Stimulated activated CD8-positive, alpha-beta memory T cell treated with anti-CD3 and anti-CD28 coated beads, Interleukin-4, amount 100 ng/mL, for 24 hours (primary cell): ENCODE measurements around the gene BTNL8.

ENCODE experiments used
- DNase-seq: peaks from one replicate; pipeline ENCODE4 v3.0.0-alpha.2; 2020; ENCODE audit warnings: low read depth

Gene BTNL8

GRCh38 chr5:180898621-180899246 is at the start of gene BTNL8:
TSS of gene BTNL8 (plus strand) at chr5:180899159. CDS start at chr5:180899311, 152 bp downstream.
- DNase-seq = no peak

GRCh38 chr5:180849827-180850226 is 49.1 kb upstream of the BTNL8 start:
- DNase-seq = no peak

- no peak for DNase-seq
These were observed 48.4 kb upstream of the BTNL8 start for GRCh38 chr5:180850434-180851078.

- no peak for DNase-seq
These were observed 46.5 kb upstream of the BTNL8 start for GRCh38 chr5:180852495-180852894.

GRCh38 chr5:180853121-180853847 is 45.7 kb upstream of the BTNL8 start:
- DNase-seq = no peak

DNA sequence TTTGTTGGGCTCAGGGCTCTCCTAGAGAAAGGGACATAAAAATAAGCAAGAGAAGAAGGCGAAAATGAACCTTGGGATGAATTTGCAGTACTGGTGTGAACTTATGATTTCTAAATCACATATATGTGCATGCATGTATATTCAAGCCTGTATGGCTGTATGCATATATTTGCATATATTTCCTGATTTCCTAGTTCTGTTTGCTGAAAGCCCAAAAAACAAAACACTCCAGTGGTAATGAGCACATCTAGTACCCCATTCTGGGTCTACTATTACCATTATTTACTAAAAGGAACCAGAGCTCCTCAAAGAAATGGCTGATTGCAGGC is 45.1 kb upstream of the BTNL8 start:
- no peak for DNase-seq

- no peak for DNase-seq
These were observed 40.4 kb upstream of the BTNL8 start for GRCh38 chr5:180858586-180858985.

GRCh38 chr5:180860273-180860886 is 38.6 kb upstream of the BTNL8 start:
- DNase-seq = peak; percentile 11

DNA sequence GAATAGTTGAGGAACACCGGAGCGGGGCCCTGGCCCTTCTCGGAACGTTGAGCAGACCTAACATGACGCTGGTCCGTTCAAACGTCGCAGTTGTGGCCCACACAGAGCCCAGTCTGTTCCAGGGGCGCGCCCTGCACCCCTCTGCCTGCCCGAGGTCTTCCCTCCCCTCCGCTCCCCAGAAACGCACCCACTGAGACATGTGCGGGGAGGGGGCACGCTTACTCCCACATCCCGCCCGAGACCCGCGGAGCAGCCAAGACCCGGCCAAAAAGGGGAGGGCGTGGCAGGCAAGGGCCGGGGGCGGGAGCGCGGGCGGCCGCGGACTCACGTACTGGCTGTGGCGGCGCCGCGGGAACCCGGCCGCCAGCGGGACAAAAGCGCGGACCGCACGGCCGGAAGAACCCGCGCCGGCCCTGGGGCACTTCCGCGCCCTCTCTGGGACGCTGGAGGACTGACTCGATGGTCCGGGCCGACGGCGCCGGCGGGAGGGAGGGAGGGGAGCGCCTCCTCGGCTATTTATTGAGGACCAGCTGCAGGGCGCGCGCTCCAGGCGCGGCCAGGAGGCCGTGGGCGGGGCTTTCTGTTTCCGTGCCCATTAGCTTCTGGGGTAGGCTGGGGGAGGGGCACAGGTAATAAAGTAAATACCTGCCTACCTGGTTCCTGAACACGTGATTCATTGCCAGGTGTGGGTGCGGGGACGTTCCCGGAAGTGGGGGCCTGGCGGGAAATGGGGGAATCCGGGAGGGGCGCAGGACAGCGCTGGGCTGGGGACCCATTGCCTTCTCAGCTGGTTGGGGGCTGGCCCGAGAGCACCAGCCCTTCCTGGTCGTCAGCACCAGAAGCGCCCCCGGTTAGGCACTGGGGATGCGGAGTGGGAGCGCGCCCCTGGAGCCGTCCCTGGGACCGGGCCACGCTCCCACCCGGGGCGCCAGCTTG is 37.8 kb upstream of the BTNL8 start, which contains the start of gene ZFP62:
Gene ZFP62, minus strand, starts transcription at position 390 of the 936 bp plus-strand sequence. Its CDS starts 57 bp downstream, at position 333.
- peak; percentile 82 for DNase-seq

- DNase-seq = no peak
These were observed 36.3 kb upstream of the BTNL8 start for GRCh38 chr5:180862645-180863044.

- no peak for DNase-seq
These were observed 32.8 kb upstream of the BTNL8 start for GRCh38 chr5:180865981-180866695.

- DNase-seq = no peak
These were observed 32.0 kb upstream of the BTNL8 start for GRCh38 chr5:180866985-180867384.

GRCh38 chr5:180868960-180869359 is 30.0 kb upstream of the BTNL8 start:
- DNase-seq = peak; percentile 42

GRCh38 chr5:180869587-180869986 is 29.4 kb upstream of the BTNL8 start:
- no peak for DNase-seq

- no peak for DNase-seq
These were observed 28.5 kb upstream of the BTNL8 start for GRCh38 chr5:180870276-180871068.

GRCh38 chr5:180872419-180872818 is 26.5 kb upstream of the BTNL8 start:
- DNase-seq = no peak

- no peak for DNase-seq
These were observed 25.1 kb upstream of the BTNL8 start for GRCh38 chr5:180873615-180874520.

DNA sequence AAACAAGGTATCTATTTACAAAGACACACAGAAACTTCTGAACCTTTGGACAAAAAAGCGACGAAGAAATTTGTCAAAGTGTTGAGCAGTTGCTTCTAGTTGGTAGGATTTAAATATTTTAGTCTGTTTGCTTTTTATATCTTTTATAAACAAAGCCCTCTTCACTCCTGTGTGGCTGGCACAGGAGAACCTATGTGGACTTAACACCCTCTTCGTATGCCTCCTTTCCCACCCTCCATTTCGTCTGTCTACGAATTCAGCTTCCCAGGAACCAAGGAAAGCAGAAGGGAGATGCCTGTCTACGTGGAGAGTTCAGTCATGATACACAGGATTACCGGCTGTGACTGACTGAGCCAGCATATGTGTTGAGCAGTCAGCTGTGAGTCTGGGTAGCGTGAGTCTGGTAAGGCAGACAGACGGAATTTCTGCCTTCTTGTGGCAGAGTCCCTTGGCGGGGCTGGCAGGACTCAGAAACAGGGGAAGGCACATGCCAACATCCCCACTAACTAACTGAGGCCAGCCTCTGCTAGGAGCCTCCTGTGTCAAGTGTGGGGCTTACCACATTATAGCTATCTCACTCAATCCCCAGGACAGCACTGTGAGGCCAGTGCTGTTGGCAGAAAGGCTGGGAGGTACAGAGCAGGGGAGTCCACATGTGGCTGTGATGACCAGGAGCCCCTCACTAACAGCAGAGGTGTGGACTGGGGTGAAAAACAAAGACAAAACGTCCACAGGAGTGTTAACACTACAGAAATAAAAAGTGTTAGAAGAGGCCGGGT is 24.0 kb upstream of the BTNL8 start:
- DNase-seq = no peak
